ENCODE data around the gene SLC49A3. TPM values are rescaled to one million over a fixed set of nuclear protein-coding genes. Genes with fewer than 3 reads are reported as not detected.
A peak's percentile ranks its signal among the peaks of the same experiment; 100 is the strongest.

SLC49A3 gene
- total and polyA plus RNA-seq, 2 of the 13 experiments (the other 11 are each of a cell fraction or from before 2014, with no cell fraction given), result 0.07 to 0.17 TPM

GRCh38 chr4:683247-683897 is 5.6 kb downstream of the SLC49A3 start:
- Histone ChIP-seq H3K9ac (ENCODE audit: insufficient read depth, low read depth, low read length) (peak overlapping the region; percentile 7; the same call in 1 of the 2 replicates), H4K20me1 (ENCODE audit: insufficient read depth, low read length) (no peaks in the 10 kb centered on the region), H3K36me3 (replicated peaks in 1 of 2; ENCODE audit: control insufficient read depth in 1 of 2, insufficient read depth in 2 of 2, low read length in 2 of 2) (no peaks in the 10 kb centered on the region), H3K79me2 (ENCODE audit: insufficient read depth, low read length) (no peaks in the 10 kb centered on the region), H3K27ac (ENCODE audit: extremely low read length, insufficient read depth, low read length) (no peak overlapping the region), H3K27me3 (ENCODE audit: control insufficient read depth in 1 of 2, insufficient read depth in 2 of 2, low read length in 2 of 2) (0 out of 5 replicates have a peak, but pooled peaks cover 0 to 1% of the 10 kb centered on the region in 2 experiments), H3K4me1 (ENCODE audit: insufficient read depth, low read length) (peaks cover 87% of the 10 kb centered on the region), H2AFZ (ENCODE audit: low read length) (no peak overlapping the region), H3K4me2 (ENCODE audit: low read depth, low read length) (peak overlapping the region; percentile 82), H3K4me3 (replicated peaks in 1 of 3; ENCODE audit: insufficient read depth in 1 of 3, low read depth in 2 of 3, low read length in 3 of 3) (peak overlapping the region in 1 of 3 experiments; percentile 66; a peak in 1 of 6 replicates), H3K9me3 (ENCODE audit: low read length) (no peaks in the 10 kb centered on the region)
- ChIA-PET CTCF (ENCODE audit: low intra/inter-chr PET ratio, low total read pairs) (interaction anchor here (1.6 kb wide), 1 partner anchor 17 kb away, joined by 7 read pairs; no protein-coding TSS in a partner anchor), POLR2A (interaction anchor here (1.2 to 1.6 kb wide), 2 partner anchors 9 to 17 kb away, joined by 4 to 9 read pairs; partner anchors contain the start of genes ATP5ME and MYL5)
- WGBS (ENCODE audit: low lambda C conversion rate), result 80% methylated on average over 1 of the region's 25 CpGs
- ATAC-seq (peak; percentile 7), FAIRE-seq (no peak), DNase-seq (ENCODE audit: low spot score) (no peak)
- intact Hi-C loops (cut with micrococcal nuclease; ENCODE audit: unreplicated experiment), result no loop called here
- in situ Hi-C loops (cut with HindIII; ENCODE audit: extremely low pct_ligation_motif_present, low pct_unique_long_range_greater_than_20kb), result no loop called here
- BruUV-seq (replicated peaks), result no TSS peak
- TF ChIP-seq NR3C1 (CRISPR knock-in tag; IDR thresholded peaks at IDR 0.05) (no peak), NFATC3 (CRISPR knock-in tag; IDR thresholded peaks at IDR 0.05) (no peak), ZBTB21 (CRISPR knock-in tag; IDR thresholded peaks at IDR 0.05) (no peak), TBP (CRISPR knock-in tag; IDR thresholded peaks at IDR 0.05) (no peak), KLF12 (CRISPR knock-in tag; IDR thresholded peaks at IDR 0.05; ENCODE audit: borderline replicate concordance) (0 out of 2 replicates have a peak, but pooled peaks have one; percentile 37), NR1H2 (CRISPR knock-in tag; IDR thresholded peaks at IDR 0.05; ENCODE audit: borderline replicate concordance, low read depth) (no peak), PREB (CRISPR knock-in tag; IDR thresholded peaks at IDR 0.05) (no peak), RFX3 (CRISPR knock-in tag; IDR thresholded peaks at IDR 0.05) (no peak), ZNF567 (CRISPR knock-in tag; IDR thresholded peaks at IDR 0.05; ENCODE audit: borderline replicate concordance) (no peak), ZNF354B (CRISPR knock-in tag; IDR thresholded peaks at IDR 0.05) (no peak), AGO2 (optimal IDR thresholded peaks at IDR 0.05; ENCODE audit: low read depth, low read length) (peak; percentile 48), ZNF777 (CRISPR knock-in tag; IDR thresholded peaks at IDR 0.05) (peak; percentile 46; the same call in 1 of the 2 replicates), DMAP1 (CRISPR knock-in tag; IDR thresholded peaks at IDR 0.05) (no peak), MLX (CRISPR knock-in tag; IDR thresholded peaks at IDR 0.05) (no peak), ZNF646 (CRISPR knock-in tag; IDR thresholded peaks at IDR 0.05) (no peak)
